PC-3 (cell line): Measurements from ENCODE around the gene TSPAN11.

ENCODE experiments used
- CTCF ChIP-seq: fragments of 300-600 bp; sonication (generic); conservative IDR thresholded peaks from 2 replicates; pipeline ENCODE4 v1.5.1; 2017; ENCODE audit warnings: antibody characterized with exemption, low read depth, mild to moderate bottlenecking, low read length
- EZH2 ChIP-seq: fragments of 300-600 bp; sonication (generic); IDR thresholded peaks from one replicate; pipeline ENCODE4 v1.6.1; 2017; ENCODE audit warnings: antibody characterized with exemption, mild to moderate bottlenecking, low read length; ENCODE audit not compliant: unreplicated experiment

GRCh38 chr12:31009976-31010375, 83.4 kb downstream of the TSPAN11 start:
- no peak for TF ChIP-seq CTCF
- TF ChIP-seq EZH2, result no peak
